GM20431 (cell line): ENCODE data around the gene RAET1L.

Experiments used
- in situ Hi-C: fragments of 300-500 bp; cut with MseI, MboI; formaldehyde crosslinking; loops from one replicate; pipeline ENCODE4 v1.15.0; 2020; ENCODE audit warnings: low sequenced_read_pairs; ENCODE audit not compliant: unreplicated experiment

RAET1L gene

DNA sequence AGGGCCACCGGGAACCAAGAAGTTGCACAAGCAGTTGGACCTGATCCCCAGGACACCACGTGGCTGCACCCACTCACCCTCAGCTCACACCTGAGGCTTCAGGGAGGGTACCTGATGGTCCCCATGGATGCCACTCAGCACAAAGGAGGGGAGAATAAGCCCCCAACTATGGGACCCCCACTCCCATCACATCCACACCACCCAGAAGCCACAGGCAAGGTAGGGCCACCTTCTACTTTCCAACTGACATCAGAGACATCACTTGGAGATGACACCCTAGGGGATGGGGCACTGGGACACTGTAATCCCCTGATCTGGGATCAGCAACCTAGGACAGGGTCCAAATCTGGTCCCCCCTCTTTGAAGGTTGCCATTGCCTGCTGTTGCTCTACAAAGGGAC is 1.3 kb downstream of the RAET1L start:
- in situ Hi-C loops = loop anchor here (25.0 kb wide), 1 partner anchor 187 kb away; no protein-coding TSS in a partner anchor

DNA sequence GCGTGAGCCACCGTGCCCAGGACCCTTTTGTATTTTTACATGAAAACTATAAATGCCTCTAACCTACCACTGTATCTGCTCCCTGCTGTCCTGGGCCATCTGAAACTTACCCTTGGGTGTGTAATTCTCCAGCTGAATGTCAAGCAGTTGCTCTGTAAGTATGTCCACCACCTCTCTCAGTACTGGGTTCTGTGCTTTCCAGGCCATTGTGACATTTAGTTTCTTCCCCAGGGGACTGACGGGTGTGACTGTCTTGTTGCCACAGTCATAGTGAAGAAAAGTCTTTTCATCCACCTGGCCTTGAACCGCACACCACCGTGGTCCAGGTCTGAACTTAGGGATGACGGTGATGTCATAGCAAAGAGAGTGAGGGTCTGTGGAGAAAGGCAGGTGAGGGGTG is 3.5 kb downstream of the RAET1L start:
- in situ Hi-C loops = loop anchor here (25.0 kb wide), 1 partner anchor 185 kb away; no protein-coding TSS in a partner anchor

DNA sequence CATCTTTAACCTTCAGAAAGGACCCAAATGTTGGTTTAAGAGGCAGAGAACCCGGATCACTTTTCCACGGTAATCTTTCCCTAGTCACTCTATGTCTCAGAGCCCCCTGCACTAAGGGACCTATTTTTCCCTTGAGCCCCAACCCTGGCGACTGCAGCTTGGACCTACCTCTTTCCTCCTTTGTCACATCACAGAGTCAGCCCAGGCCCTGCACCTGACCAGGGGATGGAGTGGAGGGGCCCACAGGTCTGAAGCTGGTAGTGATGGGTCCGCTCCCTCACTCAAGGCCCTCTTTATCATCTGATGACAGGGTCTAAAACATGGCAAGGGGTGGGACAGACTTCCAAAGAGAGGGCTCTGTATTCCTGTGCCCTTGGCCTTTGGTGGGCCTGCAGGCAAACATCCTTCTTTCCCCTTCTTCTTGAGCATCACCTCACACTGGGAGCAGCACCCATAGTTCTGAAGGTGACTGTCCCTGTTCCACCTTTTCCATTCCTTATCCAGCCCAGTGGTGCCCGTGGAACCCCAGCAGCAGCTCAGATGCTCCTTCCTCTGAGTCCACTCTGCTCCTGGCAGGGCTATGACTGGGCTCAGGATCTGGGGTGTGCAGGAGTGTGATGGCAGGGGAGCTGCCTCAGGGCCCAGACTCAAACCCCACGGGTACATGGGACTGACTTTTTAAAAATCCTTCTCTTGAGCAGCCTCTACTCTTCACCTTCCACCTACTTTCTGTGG is 6.3 kb downstream of the RAET1L start:
- in situ Hi-C loops = loop anchor here (10.0 to 25.0 kb wide), 2 partner anchors 84 to 182 kb away; no protein-coding TSS in a partner anchor

DNA sequence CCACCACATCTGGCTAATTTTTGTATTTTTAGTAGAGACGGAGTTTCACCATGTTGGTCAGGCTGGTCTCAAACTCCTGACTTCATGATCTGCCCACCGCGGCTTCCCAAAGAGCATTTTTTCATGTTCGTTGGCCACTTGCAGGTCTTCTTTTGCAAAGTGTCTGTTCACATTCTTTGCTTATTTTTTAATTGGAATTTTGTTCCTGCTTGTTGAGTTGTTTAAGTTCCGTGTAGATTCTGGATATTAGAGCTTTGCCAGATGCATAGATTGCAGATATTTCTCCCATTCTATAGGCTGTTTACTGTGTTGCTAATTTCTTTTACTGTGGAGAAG is 8.2 kb downstream of the RAET1L start:
- in situ Hi-C loops = loop anchor here (10.0 to 25.0 kb wide), 2 partner anchors 82 to 180 kb away; no protein-coding TSS in a partner anchor

DNA sequence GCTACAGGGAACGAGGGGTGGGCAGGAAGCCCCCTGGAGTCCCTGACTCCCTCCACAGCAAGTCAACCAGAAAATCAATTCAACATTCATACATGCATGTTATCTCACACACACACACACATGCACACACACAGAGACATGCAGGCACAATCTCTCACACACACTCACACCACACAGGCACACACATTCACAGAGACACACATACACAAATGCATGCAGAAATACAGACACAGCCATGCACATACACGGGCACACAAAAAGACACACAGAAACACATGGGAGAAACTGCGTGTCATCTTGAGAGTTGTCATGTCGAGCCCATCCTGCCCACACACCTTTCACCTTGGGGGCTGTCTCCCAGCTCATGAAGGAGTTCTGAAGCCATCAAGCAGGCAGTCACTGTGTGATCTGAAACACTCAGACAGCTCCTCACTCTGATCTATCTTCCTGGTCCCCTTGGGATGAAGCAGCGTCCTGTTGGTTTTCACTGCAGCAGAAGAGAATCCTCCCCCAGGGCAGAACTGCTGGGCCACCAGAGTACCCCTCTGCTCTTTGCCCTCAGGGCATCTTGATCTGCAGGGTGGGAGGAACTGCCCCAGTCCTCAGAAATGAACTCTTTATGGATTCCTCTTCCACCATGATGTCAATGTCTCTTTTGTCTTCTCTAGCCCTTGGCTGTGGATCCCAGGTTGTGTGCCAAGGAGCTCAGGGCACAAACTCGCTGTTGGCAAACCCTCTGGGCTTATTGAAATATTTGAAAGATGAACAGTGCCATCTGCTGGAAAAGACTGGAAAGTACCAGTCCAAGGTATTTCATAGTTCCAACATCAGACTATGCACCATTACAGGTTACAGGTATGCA is 8.8 kb downstream of the RAET1L start:
- in situ Hi-C loops = loop anchor here (10.0 to 25.0 kb wide), 2 partner anchors 82 to 179 kb away; no protein-coding TSS in a partner anchor

DNA sequence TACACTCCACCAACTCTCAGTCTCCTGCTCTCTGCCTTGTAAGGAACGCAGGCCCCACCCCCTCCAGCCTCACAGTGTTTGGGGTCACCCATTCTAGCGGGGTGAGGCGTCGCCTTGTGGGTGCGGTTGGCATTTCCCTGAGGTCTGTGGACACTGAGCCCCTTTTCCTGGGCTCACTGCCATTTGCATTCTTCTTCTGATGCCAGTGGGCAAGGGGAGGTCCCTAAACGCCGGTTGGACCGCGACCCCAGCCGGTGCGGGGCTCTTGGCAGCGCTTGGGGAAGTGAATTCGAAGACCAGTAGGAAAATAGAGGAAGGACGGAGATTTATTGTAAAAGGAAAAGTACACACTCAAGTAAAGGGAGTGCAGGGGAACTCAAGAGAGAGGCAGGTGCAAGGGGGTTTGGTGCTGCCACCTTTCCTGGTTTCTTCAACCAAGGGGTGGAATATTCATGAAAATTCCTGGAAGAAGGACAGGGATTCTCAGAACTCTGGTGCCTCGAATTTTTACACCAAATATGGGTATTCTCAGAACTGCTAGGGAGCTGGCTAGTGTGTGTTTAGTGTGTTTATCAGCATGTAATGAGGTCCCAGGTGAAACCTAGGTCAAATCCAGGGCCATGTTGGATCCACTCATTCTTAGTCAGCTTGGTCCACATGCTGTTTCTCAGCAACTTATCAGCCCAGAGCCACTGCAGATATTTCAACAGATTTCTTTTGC is 9.9 kb downstream of the RAET1L start:
- in situ Hi-C loops = loop anchor here (10.0 to 25.0 kb wide), 2 partner anchors 81 to 178 kb away; no protein-coding TSS in a partner anchor

DNA sequence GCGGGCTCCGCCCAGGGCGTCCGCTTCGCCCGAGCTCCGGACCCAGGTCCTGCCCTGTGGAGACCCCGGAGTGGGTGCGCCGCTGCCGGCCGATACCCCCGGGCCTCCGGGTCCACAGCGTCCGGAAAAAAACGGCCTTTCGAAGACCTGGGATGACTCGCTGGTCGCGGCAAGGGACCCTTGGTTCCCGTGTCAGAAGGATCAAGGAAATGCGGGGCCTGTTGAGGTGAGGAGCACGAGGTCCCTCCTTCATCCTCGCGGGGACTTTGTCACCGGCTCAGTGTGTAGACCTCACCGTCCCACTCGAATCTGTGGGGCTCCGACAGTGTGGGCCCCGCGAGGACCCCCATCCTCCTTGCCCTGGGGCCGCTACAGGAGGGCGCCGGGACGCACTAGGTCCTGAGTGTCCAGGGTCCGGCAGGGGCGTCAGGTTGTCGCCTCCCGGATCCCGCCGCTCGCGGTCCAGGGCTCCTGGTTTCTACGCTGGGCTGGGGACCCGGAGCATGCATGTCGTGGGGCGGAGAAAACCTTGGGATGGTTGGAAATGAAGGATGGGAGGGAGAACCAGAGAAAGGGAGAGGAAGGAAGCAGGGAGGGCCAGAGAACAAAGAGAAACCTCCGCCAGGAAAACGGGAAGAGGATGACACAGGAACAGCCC is 10.6 kb downstream of the RAET1L start:
- in situ Hi-C loops = loop anchor here (10.0 to 25.0 kb wide), 2 partner anchors 80 to 177 kb away; no protein-coding TSS in a partner anchor

DNA sequence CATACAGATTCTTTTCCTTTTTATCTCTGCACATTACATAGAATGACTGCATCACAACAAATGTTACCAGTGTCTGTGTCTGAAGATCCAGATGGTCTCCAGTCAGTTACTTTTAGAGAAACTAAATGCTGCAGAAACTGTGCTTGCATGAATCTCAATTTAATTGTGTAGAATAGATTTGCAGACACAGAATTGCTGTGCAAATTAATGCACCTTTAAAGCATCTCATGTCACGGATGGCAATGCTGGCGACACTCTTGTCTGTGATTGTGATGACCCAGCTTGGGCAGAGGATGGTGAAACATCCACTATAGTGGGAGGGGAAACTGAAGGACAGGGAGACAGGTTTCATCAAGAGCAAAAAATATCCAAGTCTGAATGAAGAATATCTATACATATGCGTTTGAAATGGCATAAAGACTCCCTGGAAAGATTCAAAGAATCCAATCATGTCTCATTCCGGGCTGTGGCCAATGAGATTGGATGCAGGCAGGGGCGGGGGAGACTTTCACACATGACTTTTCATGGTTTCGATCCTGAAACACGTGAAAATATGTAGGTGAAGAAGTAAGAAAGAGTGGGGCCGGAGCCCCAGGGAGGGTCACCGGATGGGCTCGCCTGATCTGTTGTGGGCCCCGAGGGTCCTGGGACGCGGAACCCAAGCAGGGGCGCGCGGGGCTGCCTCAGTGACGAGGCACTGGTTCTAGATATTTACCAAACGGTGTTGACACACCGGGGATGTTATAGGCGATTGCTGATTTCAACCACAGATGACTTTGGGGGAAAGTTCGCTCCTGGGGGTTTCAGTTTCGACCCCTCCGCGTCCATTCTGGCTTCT is 11.3 kb downstream of the RAET1L start:
- in situ Hi-C loops = loop anchor here (10.0 to 25.0 kb wide), 2 partner anchors 79 to 177 kb away; no protein-coding TSS in a partner anchor

DNA sequence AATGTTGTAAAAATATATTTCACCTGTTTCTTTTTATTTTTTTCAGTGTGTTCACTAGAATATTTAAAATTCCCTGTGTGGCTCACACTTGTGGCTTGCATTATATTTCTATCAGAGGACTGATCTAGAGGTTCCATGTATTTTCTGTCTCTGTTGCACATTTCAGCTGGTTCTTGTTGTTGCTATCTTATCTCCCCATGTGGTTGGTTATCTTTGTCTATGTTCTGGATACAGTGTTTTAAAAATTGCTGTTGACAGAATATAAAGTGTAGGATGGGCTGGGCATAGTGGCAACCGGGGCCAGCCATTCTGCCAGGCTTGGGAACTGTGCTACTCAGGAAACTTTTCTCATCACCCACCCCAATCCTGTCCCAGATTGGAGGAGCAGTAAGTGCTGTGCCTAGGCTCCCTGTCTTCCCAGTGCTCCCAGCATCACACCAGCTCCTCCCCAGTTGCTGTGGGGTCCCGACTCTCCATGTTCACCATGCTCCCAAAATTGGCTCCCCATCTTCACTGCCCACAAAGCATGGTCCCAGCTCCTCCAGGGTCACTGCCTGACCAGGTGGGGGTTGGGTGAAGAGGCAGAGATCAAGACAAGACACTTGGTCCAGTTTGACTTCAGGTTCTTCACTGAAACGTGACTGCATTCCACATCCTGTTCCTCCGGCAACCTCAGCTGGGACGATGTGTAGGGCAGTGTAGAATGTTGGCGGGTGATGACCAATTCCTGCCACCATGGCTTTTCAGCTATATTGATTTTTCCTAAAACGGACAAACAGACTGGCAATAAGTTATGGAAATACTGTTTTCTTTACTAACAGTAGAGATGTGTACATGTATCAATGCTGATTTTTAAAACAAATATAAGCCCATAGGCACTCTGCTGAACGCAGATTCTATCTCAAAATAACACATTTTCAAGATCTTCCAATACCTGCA is 12.2 kb downstream of the RAET1L start:
- in situ Hi-C loops = loop anchor here (10.0 to 25.0 kb wide), 2 partner anchors 78 to 176 kb away; no protein-coding TSS in a partner anchor

DNA sequence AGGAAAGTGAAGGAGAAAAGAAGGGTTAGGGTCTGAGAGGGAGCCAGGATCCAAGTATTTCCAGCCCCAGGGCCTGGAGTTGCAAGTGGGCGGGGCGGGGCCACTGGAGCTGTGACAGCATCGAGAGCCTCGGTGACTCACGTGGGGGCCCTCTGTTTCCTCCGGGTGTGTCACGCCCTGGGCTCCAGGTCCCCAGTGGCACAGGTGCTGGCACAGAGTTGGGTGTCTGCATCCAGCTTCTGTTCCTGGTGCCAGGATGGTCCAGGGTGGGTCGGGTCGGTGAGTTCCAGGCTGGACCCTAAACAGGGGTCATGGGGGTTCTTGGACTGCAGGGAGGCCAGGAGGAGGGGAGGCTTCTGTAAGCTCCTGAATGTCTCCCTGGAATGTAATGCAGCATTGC is 16.7 kb downstream of the RAET1L start:
- in situ Hi-C loops = loop anchor here (25.0 kb wide), 1 partner anchor 171 kb away; no protein-coding TSS in a partner anchor

DNA sequence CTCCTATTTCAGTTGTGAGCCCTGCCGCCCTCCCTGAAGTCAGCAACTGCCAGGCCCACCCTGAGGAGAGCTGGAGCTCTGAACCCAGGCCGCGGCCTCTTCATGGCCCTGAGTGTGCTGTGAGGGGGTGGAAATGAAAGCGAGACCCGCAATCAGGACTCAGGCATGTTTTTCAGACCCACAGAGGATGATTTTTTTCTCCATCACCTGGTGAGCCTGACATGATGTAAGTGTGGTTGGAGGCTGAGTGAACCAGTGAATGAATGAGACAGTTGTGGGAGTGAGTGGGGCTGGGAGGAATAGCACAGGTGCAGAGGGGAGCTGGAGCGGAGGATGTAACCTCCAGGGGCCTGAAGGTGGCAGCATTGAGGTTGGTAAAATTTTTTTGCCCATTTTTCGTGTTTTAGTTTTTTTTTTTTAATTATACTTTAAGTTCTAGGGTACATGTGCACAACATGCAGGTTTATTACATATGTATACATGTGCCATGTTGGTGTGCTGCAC is 18.3 kb downstream of the RAET1L start:
- in situ Hi-C loops = loop anchor here (25.0 kb wide), 1 partner anchor 170 kb away; no protein-coding TSS in a partner anchor

DNA sequence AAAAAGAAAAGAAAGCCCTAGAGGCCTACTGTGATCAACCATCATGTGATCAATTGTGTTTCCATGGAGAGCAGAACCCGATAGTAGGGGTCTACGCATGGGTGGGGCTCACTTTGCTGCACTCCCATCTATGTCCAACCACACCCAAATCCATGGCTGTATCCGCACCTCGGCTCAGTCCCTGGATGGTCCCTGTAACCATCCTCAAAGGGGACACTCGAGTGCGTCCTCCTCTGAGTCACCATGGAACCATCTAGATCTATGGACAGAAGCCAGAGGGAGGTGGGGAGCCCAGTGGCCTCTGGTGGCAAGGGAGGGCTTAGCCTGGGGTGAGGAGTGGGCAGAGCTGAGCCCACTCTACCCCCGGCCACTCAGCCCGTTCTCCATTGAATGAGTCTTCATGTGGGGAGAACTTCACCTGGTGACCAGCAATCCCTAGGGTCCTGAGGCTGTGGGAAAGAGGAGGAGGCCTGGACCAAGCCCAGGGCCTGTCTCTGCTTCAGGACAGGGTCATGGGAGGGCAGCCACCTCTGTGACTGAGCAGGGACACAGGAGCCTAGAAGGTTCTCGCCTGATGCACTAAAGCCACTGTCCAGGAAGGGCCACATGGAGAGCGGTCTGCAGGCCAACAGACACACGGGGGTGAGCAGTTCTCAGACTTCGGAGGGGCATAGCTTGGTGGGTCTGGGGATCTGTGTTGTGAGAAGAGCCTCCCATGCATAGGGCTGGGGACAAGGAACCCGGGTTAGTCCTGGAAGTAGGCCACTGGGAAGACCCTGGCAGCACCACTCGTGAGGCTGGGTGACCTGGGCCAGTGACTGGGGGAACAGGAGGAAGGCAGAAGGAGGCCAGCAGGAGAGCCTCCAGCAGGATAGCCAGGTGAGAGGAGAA is 19.3 kb downstream of the RAET1L start:
- in situ Hi-C loops = loop anchor here (25.0 kb wide), 1 partner anchor 169 kb away; no protein-coding TSS in a partner anchor

DNA sequence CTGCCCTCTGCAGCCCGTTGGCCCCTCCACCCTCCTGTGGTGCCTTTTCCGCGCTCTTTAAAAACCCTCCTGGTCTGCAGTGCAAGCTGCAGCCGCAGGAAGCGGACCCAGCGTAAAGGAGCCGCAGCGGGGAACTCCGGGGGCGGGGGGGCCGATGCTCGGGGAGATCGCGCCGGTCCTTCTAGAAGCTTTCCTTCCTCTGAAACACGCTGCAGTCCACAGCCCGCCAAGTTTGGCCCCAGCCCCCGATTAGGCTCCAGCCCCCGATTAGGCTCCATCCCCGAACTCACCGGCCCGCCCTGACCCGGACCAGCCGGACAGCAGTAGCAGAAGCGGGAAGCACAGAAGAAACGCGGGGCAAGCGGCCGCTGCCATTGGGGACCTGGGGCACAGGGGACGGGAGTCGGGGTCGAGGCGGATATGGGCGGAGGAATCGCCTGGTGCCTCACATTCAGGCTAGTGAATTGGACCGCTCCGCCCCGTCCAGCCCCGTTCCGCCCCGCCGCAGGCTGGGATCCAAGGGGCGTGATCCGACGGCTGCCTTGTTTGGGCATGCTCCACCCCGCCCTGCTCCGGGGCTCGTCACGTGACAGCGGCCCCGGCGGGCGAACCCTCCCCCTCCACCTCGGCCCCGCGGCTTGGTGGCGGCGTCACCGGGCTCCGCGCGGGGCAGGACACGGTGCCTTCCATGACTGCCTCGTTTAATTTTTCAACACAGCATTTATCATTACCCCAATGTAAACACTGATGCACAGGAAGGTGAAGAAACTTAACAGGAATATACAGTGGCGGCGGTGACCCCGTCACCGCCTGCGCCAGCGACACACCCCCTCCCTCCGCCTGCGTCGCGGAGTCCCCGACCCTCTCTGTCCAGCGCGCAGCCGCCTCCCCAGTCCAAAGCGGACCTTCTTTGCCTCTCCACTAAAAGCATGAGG is 20.3 kb downstream of the RAET1L start:
- in situ Hi-C loops = loop anchor here (25.0 kb wide), 1 partner anchor 168 kb away; no protein-coding TSS in a partner anchor

DNA sequence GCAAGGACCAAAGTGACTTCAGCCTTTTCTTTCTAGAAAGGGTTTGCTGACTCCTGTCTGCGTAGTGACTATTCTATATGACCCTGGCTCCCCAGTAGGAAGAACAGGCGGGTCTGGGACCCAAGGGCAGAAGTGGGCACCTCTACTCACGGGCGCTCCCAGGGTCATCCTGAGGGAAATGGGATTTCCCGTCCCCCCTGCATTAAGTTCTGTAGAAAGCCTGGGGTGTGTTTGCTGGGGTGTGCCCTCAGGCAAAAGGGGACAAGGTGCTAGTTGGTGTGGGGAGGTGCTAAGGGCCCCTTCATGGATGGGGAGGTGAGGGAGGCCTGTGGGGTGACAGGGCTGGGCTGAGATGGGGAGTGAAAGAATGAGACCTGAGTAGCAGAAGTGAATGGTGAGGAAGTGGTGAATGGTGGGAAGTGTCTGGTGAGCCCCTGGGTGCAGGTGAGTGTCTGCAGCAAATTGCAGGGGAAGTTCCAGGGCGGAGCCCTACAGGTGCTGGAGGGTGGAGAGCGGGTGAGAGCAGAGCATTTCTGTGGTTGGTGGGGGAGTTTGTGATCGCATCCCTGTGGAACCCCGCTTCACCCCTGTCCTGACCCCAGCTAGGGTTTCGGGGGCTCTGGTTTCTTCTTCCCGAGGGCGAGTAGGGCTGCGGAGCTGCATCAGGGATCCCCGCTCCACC is 21.1 kb downstream of the RAET1L start:
- in situ Hi-C loops = loop anchor here (25.0 kb wide), 1 partner anchor 167 kb away; no protein-coding TSS in a partner anchor
